Karpas-422 (cell line): Measurements from ENCODE around the gene IDH3B. TPM values are rescaled to one million over a fixed set of nuclear protein-coding genes. Genes with fewer than 3 reads are reported as not detected.

Source experiments
- DNase-seq: peaks from one replicate; pipeline ENCODE4 v3.0.0-alpha.2; 2015
- H2AFZ ChIP-seq: fragments of 200-600 bp; sonication (generic); 2 replicates; pipeline ENCODE4 v1.6.1; 2014; ENCODE audit warnings: antibody characterized with exemption, low read length, mixed read lengths
- H3K27ac ChIP-seq: fragments of 200-600 bp; sonication (generic); 2 replicates; pipeline ENCODE4 v1.5.1; 2014; ENCODE audit warnings: mild to moderate bottlenecking, low read length, moderate library complexity
- H3K27me3 ChIP-seq: fragments of 200-600 bp; sonication (generic); 2 replicates; pipeline ENCODE4 v1.6.1; 2014; ENCODE audit warnings: low read length, mixed read lengths
- H3K36me3 ChIP-seq: fragments of 200-600 bp; sonication (generic); 2 replicates; pipeline ENCODE4 v1.6.1; 2014; ENCODE audit warnings: low read length, mixed read lengths; ENCODE audit not compliant: insufficient read depth
- H3K4me1 ChIP-seq: fragments of 200-600 bp; sonication (generic); 2 replicates; pipeline ENCODE4 v1.6.1; 2014; ENCODE audit warnings: mild to moderate bottlenecking, low read length, mixed read lengths
- H3K4me2 ChIP-seq: fragments of 200-600 bp; sonication (generic); 2 replicates; pipeline ENCODE4 v1.6.1; 2014; ENCODE audit warnings: low read length, low read depth, mild to moderate bottlenecking; ENCODE audit not compliant: poor library complexity, severe bottlenecking
- H3K4me3 ChIP-seq: fragments of 200-600 bp; sonication (generic); 2 replicates; pipeline ENCODE4 v1.5.1; 2014; ENCODE audit warnings: mild to moderate bottlenecking, antibody characterized with exemption, low read length, mixed read lengths
- H3K79me2 ChIP-seq: fragments of 200-600 bp; sonication (generic); 2 replicates; pipeline ENCODE4 v1.6.1; 2014; ENCODE audit warnings: mild to moderate bottlenecking, low read length, mixed read lengths
- H3K9ac ChIP-seq: fragments of 200-600 bp; sonication (generic); 2 replicates; pipeline ENCODE4 v1.6.0; 2014; ENCODE audit warnings: low read length
- H3K9me2 ChIP-seq: fragments of 200-600 bp; sonication (generic), shearing (Covaris generic); replicated peaks from 2 replicates; pipeline ENCODE4 v1.6.0; 2014; ENCODE audit warnings: mild to moderate bottlenecking, low read length, moderate library complexity; ENCODE audit not compliant: insufficient read depth
- H3K9me3 ChIP-seq: fragments of 300-700, 200-600 bp; sonication (generic); 2 replicates; pipeline ENCODE4 v1.6.1; 2014; ENCODE audit warnings: low read length, mixed read lengths
- H4K20me1 ChIP-seq: fragments of 200-600 bp; sonication (generic); 2 replicates; pipeline ENCODE4 v1.6.1; 2014; ENCODE audit warnings: mild to moderate bottlenecking, antibody characterized with exemption, low read length, low read depth; ENCODE audit not compliant: insufficient read depth
- small RNA-seq: library from RNA; depleted of rRNA; stranded (forward); fragments of <200 nt; gene quantifications from one replicate; pipeline ENCODE3, GENCODE V24; 2014
- total RNA-seq: library from RNA; depleted of rRNA; stranded (reverse); fragments of >200 nt; shearing (Covaris generic); gene quantifications from 2 replicates; pipeline ENCODE4 v1.2.3, GENCODE V29; 2014; ENCODE audit warnings: low replicate concordance; rRNA removed

IDH3B gene
- total RNA-seq, 1 experiment from 2014 or later: 83.7 TPM

GRCh38 chr20:2612073-2612472 is 51.9 kb downstream of the IDH3B start:
- no peak overlapping the region for H3K9ac ChIP-seq
- no peak overlapping the region for H3K4me3 ChIP-seq
- no peaks in the 10 kb centered on the region for H3K9me2 ChIP-seq
- no peaks in the 10 kb centered on the region for H3K79me2 ChIP-seq
- no peaks in the 10 kb centered on the region for H3K36me3 ChIP-seq
- H3K4me1 ChIP-seq: peaks cover 2% of the 10 kb centered on the region
- no peak for DNase-seq
- H3K27me3 ChIP-seq: no peaks in the 10 kb centered on the region
- H2AFZ ChIP-seq: no peak overlapping the region
- H4K20me1 ChIP-seq: no peaks in the 10 kb centered on the region
- no peaks in the 10 kb centered on the region for H3K9me3 ChIP-seq
- H3K27ac ChIP-seq: no peak overlapping the region
- no peak overlapping the region for H3K4me2 ChIP-seq

- H3K27me3 ChIP-seq: no peaks in the 10 kb centered on the region
- H3K79me2 ChIP-seq: no peaks in the 10 kb centered on the region
- no peaks in the 10 kb centered on the region for H3K9me2 ChIP-seq
- H3K9ac ChIP-seq: no peak overlapping the region
- no peak overlapping the region for H3K4me3 ChIP-seq
- no peaks in the 10 kb centered on the region for H4K20me1 ChIP-seq
- no peaks in the 10 kb centered on the region for H3K4me1 ChIP-seq
- H3K9me3 ChIP-seq: no peaks in the 10 kb centered on the region
- H3K36me3 ChIP-seq: no peaks in the 10 kb centered on the region
- DNase-seq: no peak
- H3K27ac ChIP-seq: no peak overlapping the region
- H2AFZ ChIP-seq: no peak overlapping the region
- no peak overlapping the region for H3K4me2 ChIP-seq
These were observed 52.9 kb downstream of the IDH3B start for GRCh38 chr20:2610941-2611720.

- Histone ChIP-seq H3K79me2 (no peaks in the 10 kb centered on the region), H3K9ac (no peak overlapping the region), H3K4me2 (no peak overlapping the region), H3K27me3 (no peaks in the 10 kb centered on the region), H3K4me3 (no peak overlapping the region), H2AFZ (no peak overlapping the region), H3K4me1 (no peaks in the 10 kb centered on the region), H3K9me3 (no peaks in the 10 kb centered on the region), H4K20me1 (no peaks in the 10 kb centered on the region), H3K36me3 (no peaks in the 10 kb centered on the region), H3K9me2 (no peaks in the 10 kb centered on the region), H3K27ac (no peak overlapping the region)
- DNase-seq: no peak
These were observed 53.7 kb downstream of the IDH3B start for GRCh38 chr20:2610326-2610725.

Small RNA genes within 50 kb of the gene (small RNA-seq; reads per million reads assigned to genes)
- gene SNORA51 (not detected), gene SNORD110 (not detected), gene SNORD56 (not detected), gene SNORD57 (not detected), gene SNORD86 (not detected)

Other genes starting within 250 kb of the IDH3B start
- 327 and 438 TPM in 2 replicates for gene SNRPB, start 193.4 kb downstream of the IDH3B start, total RNA-seq
- gene ZNF343, start 155.3 kb downstream of the IDH3B start, total RNA-seq: 9.1 and 13.5 TPM in 2 replicates
- not detected in 2 replicates for gene TMC2, start 127.6 kb downstream of the IDH3B start, total RNA-seq
- gene NOP56, start 11.6 kb downstream of the IDH3B start, total RNA-seq: 192 and 300 TPM in 2 replicates
- 6.5 and 12.8 TPM in 2 replicates for gene EBF4, start 28.6 kb upstream of the IDH3B start, total RNA-seq
- not detected in 2 replicates for gene CPXM1, start 136.4 kb upstream of the IDH3B start, total RNA-seq
- not detected in 2 replicates for gene C20orf141, start 150.8 kb upstream of the IDH3B start, total RNA-seq
- gene TMEM239, start 152.1 kb upstream of the IDH3B start, total RNA-seq: not detected in 2 replicates
- gene PCED1A, start 176.4 kb upstream of the IDH3B start, total RNA-seq: 19.0 and 20.3 TPM in 2 replicates
- gene VPS16, start 176.5 kb upstream of the IDH3B start, total RNA-seq: 24.7 and 38.2 TPM in 2 replicates
- 45.2 and 58.4 TPM in 2 replicates for gene PTPRA, start 209.3 kb upstream of the IDH3B start, total RNA-seq